Measurements from ENCODE around the gene RIT2. TPM values are rescaled to one million over a fixed set of nuclear protein-coding genes. Genes with fewer than 3 reads are reported as not detected.

RIT2 gene
- total and polyA plus RNA-seq, 7 donors = not detected

- intact Hi-C loops (cut with DNase I) = no loop called here
- TF ChIP-seq, protein P1, sequence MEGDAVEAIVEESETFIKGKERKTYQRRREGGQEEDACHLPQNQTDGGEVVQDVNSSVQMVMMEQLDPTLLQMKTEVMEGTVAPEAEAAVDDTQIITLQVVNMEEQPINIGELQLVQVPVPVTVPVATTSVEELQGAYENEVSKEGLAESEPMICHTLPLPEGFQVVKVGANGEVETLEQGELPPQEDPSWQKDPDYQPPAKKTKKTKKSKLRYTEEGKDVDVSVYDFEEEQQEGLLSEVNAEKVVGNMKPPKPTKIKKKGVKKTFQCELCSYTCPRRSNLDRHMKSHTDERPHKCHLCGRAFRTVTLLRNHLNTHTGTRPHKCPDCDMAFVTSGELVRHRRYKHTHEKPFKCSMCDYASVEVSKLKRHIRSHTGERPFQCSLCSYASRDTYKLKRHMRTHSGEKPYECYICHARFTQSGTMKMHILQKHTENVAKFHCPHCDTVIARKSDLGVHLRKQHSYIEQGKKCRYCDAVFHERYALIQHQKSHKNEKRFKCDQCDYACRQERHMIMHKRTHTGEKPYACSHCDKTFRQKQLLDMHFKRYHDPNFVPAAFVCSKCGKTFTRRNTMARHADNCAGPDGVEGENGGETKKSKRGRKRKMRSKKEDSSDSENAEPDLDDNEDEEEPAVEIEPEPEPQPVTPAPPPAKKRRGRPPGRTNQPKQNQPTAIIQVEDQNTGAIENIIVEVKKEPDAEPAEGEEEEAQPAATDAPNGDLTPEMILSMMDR (IDR thresholded peaks at IDR 0.05) = no peak
Measured at GRCh38 chr18:42773870-42774269, 341.6 kb downstream of the RIT2 start.

GRCh38 chr18:42771936-42772335, 343.5 kb downstream of the RIT2 start:
- Histone ChIP-seq H3K27me3 (ENCODE audit: insufficient read depth in 3 of 3, low read length in 2 of 3) (no peaks in the 10 kb centered on the region), H3K4me3 (no peak overlapping the region), H3K9me3 (no peaks in the 10 kb centered on the region), H3K4me1 (no peaks in the 10 kb centered on the region), H3K36me3 (ENCODE audit: insufficient read depth in 1 of 2, low read depth in 1 of 2) (no peaks in the 10 kb centered on the region), H3K27ac (no peak overlapping the region)
- ATAC-seq (no peak), DNase-seq (no peak)
- intact Hi-C loops (cut with DNase I) = no loop called here
- TF ChIP-seq, protein P1 (IDR thresholded peaks at IDR 0.05) = no peak

More at GRCh38 chr18:42773870-42774269, 341.6 kb downstream of the RIT2 start:
- no peak overlapping the region for H3K27ac ChIP-seq
- H3K4me3 ChIP-seq = no peak overlapping the region
- ATAC-seq (no peak), DNase-seq (no peak)
- no peaks in the 10 kb centered on the region for H3K27me3 ChIP-seq (ENCODE audit: insufficient read depth in 3 of 3, low read length in 2 of 3)
- H3K4me1 ChIP-seq = no peaks in the 10 kb centered on the region
- no peaks in the 10 kb centered on the region for H3K9me3 ChIP-seq
- WGBS, 3 donors = 15 to 31% (median 25%) methylated on average over 1 of the region's 1 CpG
- H3K36me3 ChIP-seq (ENCODE audit: insufficient read depth in 1 of 2, low read depth in 1 of 2) = no peaks in the 10 kb centered on the region

DNA sequence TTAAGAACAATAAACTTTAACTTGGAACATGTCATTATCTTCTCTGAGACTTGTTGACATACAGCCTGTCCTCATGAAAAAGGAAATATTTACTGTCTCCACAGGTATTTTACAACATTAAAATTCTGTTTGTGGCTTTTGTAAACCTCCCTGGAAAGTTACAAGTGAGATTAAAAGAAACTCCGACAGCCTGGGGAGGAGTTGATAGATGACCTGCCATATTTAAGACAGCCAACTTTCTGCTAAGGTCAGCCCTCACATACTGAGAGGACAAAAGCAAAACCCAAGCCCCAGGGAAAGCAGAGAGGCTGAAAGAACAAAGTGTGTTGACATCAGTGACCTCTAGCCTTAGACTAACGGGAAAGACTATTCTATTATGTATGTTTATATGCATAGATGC, 350.2 kb downstream of the RIT2 start:
- WGBS, 3 donors = 34 to 44% (median 38%) methylated on average over 2 of the region's 2 CpGs
- intact Hi-C loops (cut with DNase I) = no loop called here
- no peak for ATAC-seq

GRCh38 chr18:42760290-42760689, 355.2 kb downstream of the RIT2 start:
- Histone ChIP-seq H3K4me3 (no peak overlapping the region), H3K36me3 (ENCODE audit: insufficient read depth in 1 of 2, low read depth in 1 of 2) (no peaks in the 10 kb centered on the region), H3K9me3 (no peaks in the 10 kb centered on the region), H3K4me1 (no peaks in the 10 kb centered on the region), H3K27ac (no peak overlapping the region), H3K27me3 (ENCODE audit: insufficient read depth in 3 of 3, low read length in 2 of 3) (no peaks in the 10 kb centered on the region)
- TF ChIP-seq, protein P1 (IDR thresholded peaks at IDR 0.05) = no peak
- ATAC-seq (no peak), DNase-seq (no peak)
- intact Hi-C loops (cut with DNase I) = no loop called here
- 78 to 89% (median 84%) methylated on average over 1 of the region's 1 CpG for WGBS, 3 donors

More for the DNA sequence above, 350.2 kb downstream of the RIT2 start:
- no peaks in the 10 kb centered on the region for H3K9me3 ChIP-seq
- no peak for DNase-seq
- H3K36me3 ChIP-seq (ENCODE audit: insufficient read depth in 1 of 2, low read depth in 1 of 2) = no peaks in the 10 kb centered on the region
- no peaks in the 10 kb centered on the region for H3K4me1 ChIP-seq
- TF ChIP-seq, protein P1 (IDR thresholded peaks at IDR 0.05) = no peak
- H3K27ac ChIP-seq = no peak overlapping the region
- H3K27me3 ChIP-seq (ENCODE audit: insufficient read depth in 3 of 3, low read length in 2 of 3) = no peaks in the 10 kb centered on the region
- H3K4me3 ChIP-seq = no peak overlapping the region

DNA sequence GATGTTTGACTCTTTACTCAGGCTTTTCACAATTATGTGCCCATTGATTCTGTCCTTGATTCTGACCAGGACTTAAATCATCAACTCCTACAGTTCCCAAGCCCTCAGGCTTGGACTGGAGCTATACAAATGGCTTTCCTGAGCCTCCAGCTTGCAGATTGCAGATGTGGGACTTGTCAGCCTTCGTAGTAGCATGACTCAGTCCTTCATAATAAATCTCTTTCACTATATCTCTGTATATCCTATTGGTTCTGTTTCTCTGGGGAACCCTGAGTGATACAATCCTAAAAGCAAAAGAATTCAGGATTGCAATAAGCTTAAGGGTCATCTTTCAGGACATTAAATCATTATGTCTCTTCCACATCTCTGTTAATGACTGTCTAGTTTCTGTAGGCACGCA, 356.6 kb downstream of the RIT2 start:
- H3K27ac ChIP-seq = no peak overlapping the region
- no peaks in the 10 kb centered on the region for H3K4me1 ChIP-seq
- no peak for ATAC-seq
- no peak overlapping the region for H3K4me3 ChIP-seq
- 57 to 62% (median 58%) methylated on average over 2 of the region's 2 CpGs for WGBS, 3 donors
- no peaks in the 10 kb centered on the region for H3K9me3 ChIP-seq
- H3K36me3 ChIP-seq (ENCODE audit: insufficient read depth in 1 of 2, low read depth in 1 of 2) = no peaks in the 10 kb centered on the region
- intact Hi-C loops (cut with DNase I) = no loop called here
- no peak for DNase-seq
- TF ChIP-seq, protein P1 (IDR thresholded peaks at IDR 0.05) = no peak
- no peaks in the 10 kb centered on the region for H3K27me3 ChIP-seq (ENCODE audit: insufficient read depth in 3 of 3, low read length in 2 of 3)

Measured in psoas muscle (tissue), 8 donors.